Loucy (cell line): ENCODE measurements around the gene UROD.

Source experiments
- H2AFZ ChIP-seq: fragments of 200-600 bp; sonication (generic); 2 replicates; pipeline ENCODE4 v1.6.0; 2016; ENCODE audit warnings: antibody characterized with exemption, mild to moderate bottlenecking, low read length, moderate library complexity
- H3F3A ChIP-seq: fragments of 200-600 bp; 2 replicates; pipeline ENCODE4 v1.6.0; 2016; ENCODE audit warnings: antibody characterized with exemption, low read depth, mild to moderate bottlenecking
- H3K27me3 ChIP-seq: fragments of 200-600 bp; sonication (generic); 2 replicates; pipeline ENCODE4 v1.6.1; 2014; ENCODE audit warnings: low read length, mild to moderate bottlenecking; ENCODE audit not compliant: insufficient read depth, poor library complexity, severe bottlenecking
- H3K36me3 ChIP-seq: fragments of 200-600 bp; sonication (generic); 2 replicates; pipeline ENCODE4 v1.6.1; 2016; ENCODE audit warnings: low read length; ENCODE audit not compliant: insufficient read depth
- H3K4me1 ChIP-seq: fragments of 200-600 bp; sonication (generic); 2 replicates; pipeline ENCODE4 v1.5.1; 2014; ENCODE audit warnings: low read length, mild to moderate bottlenecking; ENCODE audit not compliant: insufficient read depth, poor library complexity, severe bottlenecking
- H3K4me2 ChIP-seq: fragments of 200-600 bp; sonication (generic); 2 replicates; pipeline ENCODE4 v1.6.0; 2014; ENCODE audit warnings: antibody characterized with exemption, low read length, low read depth, mild to moderate bottlenecking; ENCODE audit not compliant: poor library complexity, severe bottlenecking
- H3K4me3 ChIP-seq: fragments of 200-600 bp; sonication (generic); 2 replicates; pipeline ENCODE4 v1.5.1; 2014; ENCODE audit warnings: low read length, mild to moderate bottlenecking, mixed read lengths; ENCODE audit not compliant: poor library complexity, severe bottlenecking
- H3K79me2 ChIP-seq: fragments of 200-600 bp; sonication (generic); 2 replicates; pipeline ENCODE4 v1.6.1; 2014; ENCODE audit warnings: low read length; ENCODE audit not compliant: insufficient read depth
- H3K9ac ChIP-seq: fragments of 200-600 bp; sonication (generic); 2 replicates; pipeline ENCODE4 v1.6.0; 2014; ENCODE audit warnings: mild to moderate bottlenecking, low read depth, low read length, moderate library complexity; ENCODE audit not compliant: poor library complexity, severe bottlenecking
- H3K9me2 ChIP-seq: fragments of 200-600 bp; sonication (generic); replicated peaks from 2 replicates; pipeline ENCODE4 v1.6.1; 2016; ENCODE audit warnings: low read depth, low read length, mixed read lengths
- H3K9me3 ChIP-seq: fragments of 200-600 bp; sonication (generic); 2 replicates; pipeline ENCODE4 v1.6.1; 2014; ENCODE audit warnings: mild to moderate bottlenecking, antibody characterized with exemption, low read length, low read depth; ENCODE audit not compliant: insufficient read depth
- H4K20me1 ChIP-seq: fragments of 200-600 bp; sonication (generic); 2 replicates; pipeline ENCODE4 v1.6.0; 2014; ENCODE audit warnings: antibody characterized with exemption, low read length, mild to moderate bottlenecking; ENCODE audit not compliant: insufficient read depth, poor library complexity, severe bottlenecking
- CTCF ChIP-seq: fragments of 200-600 bp; sonication (generic); conservative IDR thresholded peaks from 2 replicates; pipeline ENCODE4 v1.5.1; 2014; ENCODE audit warnings: mild to moderate bottlenecking, antibody characterized with exemption, low read length
- EZH2phosphoT487 ChIP-seq: fragments of 200-600 bp; IDR thresholded peaks from 2 replicates; pipeline ENCODE4 v1.6.1; 2018; ENCODE audit warnings: antibody characterized with exemption, mild to moderate bottlenecking, moderate library complexity, borderline replicate concordance

Gene UROD

GRCh38 chr1:45008516-45008915, 3.5 kb upstream of the UROD start:
- no peaks in the 10 kb centered on the region for H3K27me3 ChIP-seq
- H3K36me3 ChIP-seq = peaks cover 14% of the 10 kb centered on the region; the same call in 1 of the 2 replicates
- no peaks in the 10 kb centered on the region for H3F3A ChIP-seq
- H3K9me2 ChIP-seq = no peaks in the 10 kb centered on the region
- no peak overlapping the region for H3K9ac ChIP-seq
- H3K9me3 ChIP-seq = no peaks in the 10 kb centered on the region
- TF ChIP-seq EZH2phosphoT487 = no peak
- TF ChIP-seq CTCF = no peak
- H3K4me3 ChIP-seq = no peak overlapping the region
- H2AFZ ChIP-seq = no peak overlapping the region
- peaks cover 24% of the 10 kb centered on the region for H3K4me1 ChIP-seq
- peaks cover 12% of the 10 kb centered on the region for H3K79me2 ChIP-seq
- H3K4me2 ChIP-seq = no peak overlapping the region
- H4K20me1 ChIP-seq = no peaks in the 10 kb centered on the region

- Histone ChIP-seq H3K36me3 (peaks cover 13% of the 10 kb centered on the region; the same call in 1 of the 2 replicates), H2AFZ (no peak overlapping the region), H4K20me1 (no peaks in the 10 kb centered on the region), H3K4me3 (peak overlapping the region; percentile 86), H3K9ac (no peak overlapping the region), H3K9me3 (no peaks in the 10 kb centered on the region), H3K4me1 (peaks cover 33% of the 10 kb centered on the region), H3K27me3 (no peaks in the 10 kb centered on the region), H3K79me2 (peaks cover 12% of the 10 kb centered on the region), H3K4me2 (peak overlapping the region; percentile 98), H3F3A (no peaks in the 10 kb centered on the region), H3K9me2 (no peaks in the 10 kb centered on the region)
- TF ChIP-seq CTCF (no peak), EZH2phosphoT487 (no peak)
These were observed 2.7 kb upstream of the UROD start for GRCh38 chr1:45009296-45009865.

- H2AFZ ChIP-seq = peak overlapping the region; percentile 98
- peaks cover 12% of the 10 kb centered on the region for H3K79me2 ChIP-seq
- no peaks in the 10 kb centered on the region for H4K20me1 ChIP-seq
- H3K9me3 ChIP-seq = no peaks in the 10 kb centered on the region
- peak overlapping the region; percentile 98 for H3K4me2 ChIP-seq
- no peaks in the 10 kb centered on the region for H3K9me2 ChIP-seq
- H3K36me3 ChIP-seq = peaks cover 8% of the 10 kb centered on the region; the same call in 1 of the 2 replicates
- TF ChIP-seq EZH2phosphoT487 = no peak
- TF ChIP-seq CTCF = no peak
- H3K4me3 ChIP-seq = peak overlapping the region; percentile 86
- H3K4me1 ChIP-seq = peaks cover 33% of the 10 kb centered on the region
- no peaks in the 10 kb centered on the region for H3K27me3 ChIP-seq
- H3F3A ChIP-seq = no peaks in the 10 kb centered on the region
- H3K9ac ChIP-seq = peak overlapping the region; percentile 70
These were observed 1.8 kb upstream of the UROD start for GRCh38 chr1:45009956-45010854.
